ENCODE results near the gene MAGED2. TPM values are rescaled to one million over a fixed set of nuclear protein-coding genes. Genes with fewer than 3 reads are reported as not detected.

The MAGED2 gene
- total and polyA plus RNA-seq, 9 of the 15 experiments (the other 6 are each of a cell fraction or from before 2014, with no cell fraction given) = 19.7 to 49.1 (median 23.1) TPM

DNA sequence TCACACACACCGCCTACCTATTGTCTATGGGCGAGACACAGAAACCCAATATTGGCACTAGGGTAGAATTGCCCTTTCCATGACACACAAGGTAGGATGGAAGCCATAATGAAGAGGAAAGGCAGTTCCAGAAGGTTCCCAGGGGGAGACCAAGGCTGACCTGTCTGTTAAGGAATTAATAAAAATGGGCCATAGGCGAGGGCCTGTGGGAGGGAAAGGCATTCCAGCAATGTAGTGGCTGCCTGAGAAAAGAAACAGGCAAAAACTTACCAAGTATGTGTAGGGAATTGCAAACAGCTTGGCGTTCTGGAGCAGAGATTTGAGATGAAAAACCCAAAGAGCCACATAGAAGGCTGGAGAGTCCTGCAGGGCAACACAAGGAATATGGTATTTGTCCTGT lies 19.1 kb downstream of the MAGED2 start (continued):
- TF ChIP-seq ZNF717 (CRISPR knock-in tag; IDR thresholded peaks at IDR 0.05) (no peak), ETV5 (CRISPR knock-in tag; IDR thresholded peaks at IDR 0.05; ENCODE audit: low read depth) (no peak), ZSCAN32 (CRISPR knock-in tag; IDR thresholded peaks at IDR 0.05) (no peak), RERE (CRISPR knock-in tag; IDR thresholded peaks at IDR 0.05; ENCODE audit: borderline replicate concordance) (no peak), FUS (optimal IDR thresholded peaks at IDR 0.05; ENCODE audit: low read depth, low read length) (no peak), DPF2 (IDR thresholded peaks at IDR 0.05) (no peak)
- TF ChIP-seq, protein P1, sequence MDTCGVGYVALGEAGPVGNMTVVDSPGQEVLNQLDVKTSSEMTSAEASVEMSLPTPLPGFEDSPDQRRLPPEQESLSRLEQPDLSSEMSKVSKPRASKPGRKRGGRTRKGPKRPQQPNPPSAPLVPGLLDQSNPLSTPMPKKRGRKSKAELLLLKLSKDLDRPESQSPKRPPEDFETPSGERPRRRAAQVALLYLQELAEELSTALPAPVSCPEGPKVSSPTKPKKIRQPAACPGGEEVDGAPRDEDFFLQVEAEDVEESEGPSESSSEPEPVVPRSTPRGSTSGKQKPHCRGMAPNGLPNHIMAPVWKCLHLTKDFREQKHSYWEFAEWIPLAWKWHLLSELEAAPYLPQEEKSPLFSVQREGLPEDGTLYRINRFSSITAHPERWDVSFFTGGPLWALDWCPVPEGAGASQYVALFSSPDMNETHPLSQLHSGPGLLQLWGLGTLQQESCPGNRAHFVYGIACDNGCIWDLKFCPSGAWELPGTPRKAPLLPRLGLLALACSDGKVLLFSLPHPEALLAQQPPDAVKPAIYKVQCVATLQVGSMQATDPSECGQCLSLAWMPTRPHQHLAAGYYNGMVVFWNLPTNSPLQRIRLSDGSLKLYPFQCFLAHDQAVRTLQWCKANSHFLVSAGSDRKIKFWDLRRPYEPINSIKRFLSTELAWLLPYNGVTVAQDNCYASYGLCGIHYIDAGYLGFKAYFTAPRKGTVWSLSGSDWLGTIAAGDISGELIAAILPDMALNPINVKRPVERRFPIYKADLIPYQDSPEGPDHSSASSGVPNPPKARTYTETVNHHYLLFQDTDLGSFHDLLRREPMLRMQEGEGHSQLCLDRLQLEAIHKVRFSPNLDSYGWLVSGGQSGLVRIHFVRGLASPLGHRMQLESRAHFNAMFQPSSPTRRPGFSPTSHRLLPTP (IDR thresholded peaks at IDR 0.05; ENCODE audit: borderline replicate concordance, extremely low read depth, insufficient read length) = no peak
- TF ChIP-seq, protein P2, sequence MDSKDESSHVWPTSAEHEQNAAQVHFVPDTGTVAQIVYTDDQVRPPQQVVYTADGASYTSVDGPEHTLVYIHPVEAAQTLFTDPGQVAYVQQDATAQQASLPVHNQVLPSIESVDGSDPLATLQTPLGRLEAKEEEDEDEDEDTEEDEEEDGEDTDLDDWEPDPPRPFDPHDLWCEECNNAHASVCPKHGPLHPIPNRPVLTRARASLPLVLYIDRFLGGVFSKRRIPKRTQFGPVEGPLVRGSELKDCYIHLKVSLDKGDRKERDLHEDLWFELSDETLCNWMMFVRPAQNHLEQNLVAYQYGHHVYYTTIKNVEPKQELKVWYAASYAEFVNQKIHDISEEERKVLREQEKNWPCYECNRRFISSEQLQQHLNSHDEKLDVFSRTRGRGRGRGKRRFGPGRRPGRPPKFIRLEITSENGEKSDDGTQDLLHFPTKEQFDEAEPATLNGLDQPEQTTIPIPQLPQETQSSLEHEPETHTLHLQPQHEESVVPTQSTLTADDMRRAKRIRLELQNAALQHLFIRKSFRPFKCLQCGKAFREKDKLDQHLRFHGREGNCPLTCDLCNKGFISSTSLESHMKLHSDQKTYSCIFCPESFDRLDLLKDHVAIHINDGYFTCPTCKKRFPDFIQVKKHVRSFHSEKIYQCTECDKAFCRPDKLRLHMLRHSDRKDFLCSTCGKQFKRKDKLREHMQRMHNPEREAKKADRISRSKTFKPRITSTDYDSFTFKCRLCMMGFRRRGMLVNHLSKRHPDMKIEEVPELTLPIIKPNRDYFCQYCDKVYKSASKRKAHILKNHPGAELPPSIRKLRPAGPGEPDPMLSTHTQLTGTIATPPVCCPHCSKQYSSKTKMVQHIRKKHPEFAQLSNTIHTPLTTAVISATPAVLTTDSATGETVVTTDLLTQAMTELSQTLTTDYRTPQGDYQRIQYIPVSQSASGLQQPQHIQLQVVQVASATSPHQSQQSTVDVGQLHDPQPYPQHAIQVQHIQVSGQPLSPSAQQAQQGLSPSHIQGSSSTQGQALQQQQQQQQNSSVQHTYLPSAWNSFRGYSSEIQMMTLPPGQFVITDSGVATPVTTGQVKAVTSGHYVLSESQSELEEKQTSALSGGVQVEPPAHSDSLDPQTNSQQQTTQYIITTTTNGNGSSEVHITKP (IDR thresholded peaks at IDR 0.05; ENCODE audit: partially characterized antibody) = no peak

All from K562 (cell line).